HG02840 (cell line): ENCODE data around the gene CCDC122.

Source experiments
- ATAC-seq: cut with Tn5 transposase; IDR thresholded peaks from one replicate; pipeline ENCODE4 v1.9.1; 2021; ENCODE audit warnings: mild to moderate bottlenecking, moderate library complexity, moderate number of reproducible peaks; ENCODE audit not compliant: unreplicated experiment, low FRiP score

Gene CCDC122

DNA sequence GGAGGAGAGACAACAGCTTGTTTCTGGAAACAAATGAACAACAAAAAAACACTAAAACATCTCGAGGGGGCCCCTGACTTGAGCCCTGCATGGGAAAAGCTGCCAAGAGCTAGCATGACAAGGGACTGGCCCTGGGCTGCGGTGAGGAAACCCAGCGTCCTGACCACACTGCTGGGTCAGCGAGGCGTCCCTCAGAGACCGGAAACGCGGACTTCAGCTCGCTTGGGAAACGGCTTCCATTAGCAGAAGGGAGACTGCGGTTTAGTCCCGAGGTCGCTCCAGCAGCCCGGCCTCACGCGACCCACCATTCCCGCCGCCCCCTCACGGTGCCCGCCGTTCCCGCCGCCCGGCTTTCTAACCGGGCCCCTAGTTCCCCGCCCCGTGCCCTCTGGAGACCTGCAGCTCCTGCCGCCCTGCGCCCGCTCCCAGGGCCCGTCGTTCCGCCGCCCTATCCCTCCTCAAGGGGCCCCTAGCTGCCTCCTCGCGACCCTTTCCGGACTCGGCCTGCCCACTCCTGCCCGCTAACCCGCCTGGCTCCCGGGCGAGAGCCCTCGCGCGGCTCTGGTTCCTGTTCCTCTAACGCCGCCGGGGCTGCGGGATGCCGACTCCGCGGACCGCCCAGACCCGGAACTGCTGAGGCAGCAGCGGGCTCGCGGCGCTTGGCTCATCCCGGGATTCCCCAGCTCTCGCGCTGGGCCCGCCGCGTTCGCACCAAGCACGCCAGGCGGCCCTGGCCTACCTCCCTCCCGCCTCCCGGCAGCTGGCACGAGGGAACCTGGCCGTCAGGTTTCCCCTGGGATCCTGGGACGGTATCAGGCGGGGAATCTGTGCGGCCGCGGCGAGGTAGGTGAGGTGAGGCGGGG is at the start of gene CCDC122:
TSS of gene CCDC122 (minus strand) at position 849 of the 863 bp plus-strand sequence. CDS start 10,364 bp downstream, outside the sequence.
- ATAC-seq, result peak; percentile 76

DNA sequence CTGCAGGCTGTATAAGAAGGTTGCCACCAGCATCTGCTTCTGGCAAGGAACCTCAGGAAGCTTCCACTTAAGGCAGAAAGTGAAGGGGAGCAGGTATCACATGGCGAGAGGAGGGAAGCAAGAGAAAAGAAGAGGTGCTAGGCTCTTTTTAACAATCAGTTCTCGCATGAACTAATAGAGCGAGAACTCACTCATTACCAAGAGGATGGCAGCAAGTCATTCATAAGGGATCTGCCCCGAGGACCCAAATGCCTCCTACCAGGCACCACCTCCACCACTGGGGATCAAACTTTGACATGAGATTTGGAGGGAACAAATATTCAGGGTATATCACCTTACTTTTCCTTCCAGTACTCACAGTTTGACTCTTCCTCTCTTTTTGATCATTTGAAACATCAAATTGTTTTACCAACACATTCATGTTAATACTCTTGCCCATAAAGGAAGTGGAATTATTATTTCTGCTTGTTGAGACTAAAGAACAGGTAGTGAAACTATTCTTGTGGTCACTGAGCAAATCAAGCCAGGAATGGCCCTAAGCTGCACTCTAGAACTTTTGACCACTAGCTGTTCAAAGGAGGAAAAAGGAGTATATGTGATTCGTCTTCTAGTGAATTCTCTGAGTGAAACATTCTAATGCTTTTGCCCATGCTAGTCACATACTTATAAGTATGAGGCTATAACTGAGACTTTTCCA is 45.2 kb upstream of the CCDC122 start:
- ATAC-seq, result peak; percentile 74

DNA sequence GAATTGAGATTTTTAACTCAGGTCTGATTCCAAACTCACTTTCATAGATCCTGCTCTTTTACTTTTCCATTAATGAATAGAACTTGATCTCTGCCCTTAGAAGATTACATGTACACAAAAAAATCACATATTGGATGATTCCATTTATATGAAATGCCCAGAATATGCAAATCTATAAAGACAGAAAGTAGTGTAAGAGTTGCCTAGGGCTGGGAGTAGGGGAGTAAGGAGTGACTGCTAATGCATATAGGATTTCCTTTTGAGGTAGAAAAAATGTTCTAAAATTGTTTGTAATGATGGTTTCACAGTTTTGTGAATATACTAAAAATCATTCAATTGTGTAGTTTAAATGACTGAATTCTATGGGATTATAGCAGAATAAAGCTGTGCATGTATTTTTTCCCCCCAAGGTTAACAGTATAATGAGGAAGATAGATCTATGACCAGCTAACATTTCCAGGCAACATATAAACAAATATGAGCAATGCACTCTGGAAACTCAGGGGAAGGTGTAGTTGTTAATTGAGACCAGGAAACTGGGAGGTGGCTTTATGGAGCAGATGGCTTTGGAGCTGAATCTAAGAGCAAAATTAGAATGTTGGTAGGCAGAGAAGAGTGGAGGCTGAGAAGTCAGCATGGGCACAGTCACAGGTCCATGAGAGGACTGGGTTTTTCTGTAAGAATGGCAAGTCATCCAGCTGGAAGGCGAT is 41.6 kb upstream of the CCDC122 start:
- ATAC-seq, result no peak

DNA sequence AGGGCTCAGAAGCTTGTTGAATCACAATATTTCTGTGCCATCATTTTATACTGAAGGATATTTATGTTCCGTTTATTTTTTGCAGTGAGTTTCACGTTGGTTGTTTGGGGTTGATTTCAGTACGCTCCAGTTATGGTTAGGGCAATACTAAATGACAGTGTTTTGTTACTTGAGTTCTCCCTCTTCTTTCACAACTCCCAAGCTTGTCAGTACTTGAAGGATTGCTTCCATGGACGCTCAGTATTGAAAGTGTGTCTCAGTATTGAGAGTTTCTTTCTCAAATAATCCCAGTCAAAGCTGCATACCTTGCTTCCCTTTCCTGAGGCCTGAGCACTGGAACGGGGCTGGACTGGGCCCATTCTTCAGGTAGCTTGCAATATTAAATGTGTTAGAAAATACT is 39.1 kb upstream of the CCDC122 start:
- ATAC-seq, result no peak

DNA sequence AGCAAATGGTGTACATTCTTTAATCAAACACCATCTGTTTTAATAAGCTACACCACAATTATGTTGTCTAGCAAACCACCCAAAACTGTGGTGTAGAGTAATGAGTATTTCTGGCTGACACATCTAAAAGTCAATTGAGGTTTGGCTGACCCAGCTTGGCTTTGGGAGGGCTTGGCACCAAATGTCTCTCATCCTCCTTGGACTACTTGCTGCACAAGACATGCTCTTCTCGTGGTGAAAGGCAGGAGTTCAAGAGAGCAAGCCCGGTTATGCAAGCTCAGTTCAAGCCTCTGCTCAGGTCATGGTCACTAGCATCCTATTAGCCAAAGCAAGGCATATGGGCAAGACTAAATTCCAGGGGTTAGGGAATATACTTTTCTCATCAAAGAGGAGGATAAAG is 37.3 kb upstream of the CCDC122 start:
- no peak for ATAC-seq

DNA sequence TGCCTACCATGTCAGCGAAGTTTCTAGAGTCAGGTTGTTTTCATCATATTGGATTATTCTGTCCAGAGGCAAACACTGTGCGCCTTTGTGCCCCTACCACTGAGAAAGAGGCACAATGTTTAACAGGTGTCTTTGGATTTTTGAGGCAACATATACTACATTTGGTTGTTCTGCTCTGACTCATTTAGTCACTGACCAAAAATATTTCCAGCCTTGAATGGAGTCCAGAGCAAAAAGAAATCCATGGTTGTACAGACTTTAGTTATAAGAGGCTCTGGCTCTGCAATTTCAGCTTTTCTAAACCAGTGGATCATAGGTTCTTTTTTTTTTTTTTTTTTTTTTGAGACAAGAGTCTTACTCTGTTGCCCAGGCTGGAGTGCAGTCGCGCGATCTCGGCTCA is 35.9 kb upstream of the CCDC122 start:
- ATAC-seq, result no peak

DNA sequence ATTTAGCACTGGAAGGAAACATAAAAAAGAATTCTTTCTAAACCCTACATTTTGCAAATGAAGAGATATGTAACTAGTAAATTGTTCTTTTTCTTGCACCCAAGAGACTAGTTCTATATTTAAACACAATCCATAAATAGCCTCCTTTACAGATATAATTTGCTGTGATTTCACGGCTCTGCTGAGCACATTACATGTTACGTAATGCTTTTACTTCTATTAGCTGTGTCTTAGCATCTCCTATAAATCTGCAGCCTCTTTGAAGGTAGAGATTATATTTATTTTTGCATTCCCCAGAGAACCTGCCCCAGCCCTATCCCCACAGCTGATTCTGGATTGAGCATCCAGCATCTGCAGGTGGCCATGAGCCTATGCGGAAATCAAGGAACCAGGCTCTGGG is 32.3 kb upstream of the CCDC122 start:
- ATAC-seq, result no peak

DNA sequence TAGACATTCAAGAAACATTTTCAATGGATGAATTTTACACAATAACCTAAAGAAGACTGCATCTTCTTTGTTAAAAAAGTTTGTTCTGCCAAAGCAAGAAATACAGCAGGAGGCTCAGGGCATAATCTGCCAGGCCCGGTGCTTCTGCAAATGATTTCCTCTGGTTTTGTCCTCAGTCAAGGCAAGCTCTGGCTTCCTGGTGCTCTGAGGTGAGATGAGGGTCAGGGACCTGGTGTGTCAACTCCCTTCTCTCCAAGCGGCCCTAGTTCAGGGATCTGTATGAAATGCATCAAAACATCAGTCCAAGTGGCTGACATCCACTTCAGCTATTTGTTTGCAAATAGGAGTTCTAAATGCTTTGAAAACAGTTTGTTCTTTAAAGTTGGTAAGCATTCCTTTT is 31.7 kb upstream of the CCDC122 start:
- ATAC-seq, result no peak

DNA sequence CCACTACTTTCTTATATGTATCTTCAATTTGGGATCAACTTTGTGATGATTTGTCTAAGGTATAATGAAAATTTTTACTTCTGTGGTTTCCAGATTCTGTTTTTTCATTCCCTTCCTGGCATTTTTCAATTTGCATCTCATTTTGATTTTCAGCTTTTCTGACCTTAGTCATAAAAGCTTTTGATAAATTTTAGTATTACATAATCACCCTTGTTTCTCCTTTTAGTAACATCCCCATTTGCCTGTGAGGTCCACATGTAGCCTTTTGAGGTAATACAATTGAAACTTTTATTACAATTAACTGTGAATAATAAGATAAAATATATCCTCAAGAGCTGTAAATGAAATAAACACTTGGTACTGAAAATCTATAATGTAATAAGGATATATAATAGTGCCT is 31.3 kb upstream of the CCDC122 start:
- ATAC-seq, result no peak

DNA sequence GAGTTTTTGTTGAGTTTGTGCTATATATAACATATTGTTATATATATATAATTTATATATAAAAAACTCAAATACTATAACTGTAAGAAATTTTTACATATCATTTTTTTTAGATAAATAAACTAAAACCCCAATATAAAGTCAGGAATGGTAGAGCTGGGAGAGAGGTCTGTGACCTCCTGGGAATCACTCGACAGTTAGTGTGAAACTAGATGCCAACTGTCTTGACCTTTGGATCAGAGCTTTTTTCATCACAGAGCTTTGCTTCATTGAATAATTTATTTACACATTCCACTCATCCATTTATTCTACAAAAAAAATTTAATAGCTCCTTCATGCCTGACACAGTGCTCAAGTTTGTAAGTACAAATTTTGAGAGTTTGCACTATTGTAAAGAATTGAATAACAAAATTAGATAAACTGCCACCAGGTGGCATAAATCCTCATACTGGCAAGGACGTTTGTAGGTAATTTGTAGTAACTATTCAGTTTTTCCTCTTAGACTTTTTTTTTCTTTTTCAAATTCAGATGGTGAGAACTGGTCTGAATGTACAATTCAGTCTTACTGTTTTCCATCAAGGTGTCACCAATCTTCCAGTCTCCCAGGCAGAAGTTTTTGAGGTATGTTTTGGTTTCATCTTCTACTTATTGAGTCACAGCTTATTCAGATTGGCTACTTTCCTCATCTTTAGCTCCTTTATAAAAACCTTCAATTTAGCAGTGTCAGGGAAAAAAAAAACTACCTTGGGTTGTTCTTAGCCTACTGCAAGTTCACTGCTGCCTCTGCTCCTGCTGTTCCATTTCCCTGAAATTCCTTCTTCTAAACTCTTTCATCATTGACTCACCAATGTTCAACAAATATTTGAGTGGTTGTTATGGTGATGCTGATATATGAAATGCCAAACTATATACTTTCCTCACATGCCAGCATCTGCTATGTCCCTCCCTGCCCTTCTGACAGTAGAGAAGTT is 28.9 kb upstream of the CCDC122 start:
- ATAC-seq, result no peak

DNA sequence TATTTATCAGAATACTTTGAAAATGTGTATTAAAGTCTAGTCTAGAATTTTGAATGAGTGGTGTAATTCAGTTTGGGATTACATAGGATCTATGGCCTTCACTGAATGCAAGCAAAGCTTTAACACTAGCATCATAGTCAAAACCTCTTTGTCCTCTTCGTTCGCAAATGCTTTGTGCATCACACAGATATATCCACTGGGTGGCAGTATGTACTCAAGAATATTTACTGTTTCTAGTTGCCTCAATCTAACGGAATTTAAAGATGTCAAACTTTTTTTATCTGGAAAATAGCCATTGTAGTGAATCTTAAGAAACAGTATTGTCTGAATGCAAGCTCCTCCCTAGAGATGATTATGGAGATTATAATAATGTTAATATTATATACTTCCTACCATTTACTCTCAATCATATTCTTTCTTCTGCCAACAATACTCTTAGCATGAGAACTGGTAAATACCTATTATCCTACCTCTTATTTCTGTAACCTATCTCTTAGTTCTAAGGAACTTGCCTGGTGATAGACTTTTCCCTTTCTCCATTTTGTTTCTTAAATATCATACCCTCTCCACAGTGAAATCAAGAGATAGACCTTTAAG is 26.0 kb upstream of the CCDC122 start:
- ATAC-seq, result no peak

DNA sequence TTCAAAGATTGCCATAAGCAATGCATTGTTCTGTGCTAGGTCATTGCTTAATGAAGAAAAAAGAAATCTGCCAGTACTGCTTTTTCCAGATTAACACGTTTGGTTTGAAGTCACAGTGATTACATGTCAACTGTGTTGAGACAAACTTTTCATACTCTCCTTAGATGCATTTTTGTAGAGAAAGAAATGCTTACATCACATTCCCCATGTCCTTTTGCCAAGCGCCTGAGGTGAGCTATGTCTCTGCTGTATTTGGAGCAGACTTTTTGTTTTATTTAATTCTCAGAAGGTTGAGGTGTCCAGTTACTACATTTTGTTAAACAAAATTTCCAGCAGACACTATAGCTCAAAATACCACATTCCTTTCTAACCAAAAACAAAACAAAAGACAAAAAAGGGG is 16.4 kb upstream of the CCDC122 start:
- ATAC-seq, result no peak

DNA sequence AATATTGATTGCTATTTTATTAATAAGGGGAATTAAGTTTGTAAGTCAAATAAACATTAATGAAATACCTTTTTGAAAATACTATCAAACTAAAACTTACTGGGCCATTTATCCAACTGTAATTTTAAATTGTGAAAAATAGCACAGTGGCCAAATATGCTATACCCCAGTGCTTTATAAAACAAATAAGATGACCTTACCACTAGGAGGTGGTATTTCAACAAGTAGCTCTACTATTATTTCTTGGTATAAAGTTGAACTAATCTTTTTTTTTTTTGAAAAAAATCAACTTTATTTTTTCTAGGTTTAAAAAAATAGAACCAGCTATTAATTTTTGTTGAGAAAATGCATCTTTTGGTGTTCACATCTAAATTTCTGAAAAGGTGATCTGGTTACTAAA is 14.9 kb upstream of the CCDC122 start:
- ATAC-seq, result no peak

DNA sequence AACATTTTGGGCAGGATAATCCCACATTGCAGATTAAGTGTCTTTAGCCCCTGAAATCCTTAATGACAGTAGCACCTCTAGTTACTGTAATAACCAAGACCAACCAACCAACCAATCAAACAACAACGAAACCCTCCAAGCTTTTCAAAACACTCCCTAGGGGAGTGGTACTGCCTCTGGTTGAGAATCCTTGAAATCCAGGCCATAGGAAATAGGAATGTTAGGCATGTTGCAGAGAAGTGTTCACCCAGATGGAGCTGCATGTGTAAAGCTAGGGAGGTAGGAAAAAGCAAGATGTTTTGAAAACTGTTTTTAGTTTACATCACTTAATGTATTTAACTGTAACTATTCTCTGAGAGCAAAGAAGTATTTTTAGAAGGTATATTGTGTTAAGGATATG is 4.7 kb upstream of the CCDC122 start:
- ATAC-seq, result no peak

DNA sequence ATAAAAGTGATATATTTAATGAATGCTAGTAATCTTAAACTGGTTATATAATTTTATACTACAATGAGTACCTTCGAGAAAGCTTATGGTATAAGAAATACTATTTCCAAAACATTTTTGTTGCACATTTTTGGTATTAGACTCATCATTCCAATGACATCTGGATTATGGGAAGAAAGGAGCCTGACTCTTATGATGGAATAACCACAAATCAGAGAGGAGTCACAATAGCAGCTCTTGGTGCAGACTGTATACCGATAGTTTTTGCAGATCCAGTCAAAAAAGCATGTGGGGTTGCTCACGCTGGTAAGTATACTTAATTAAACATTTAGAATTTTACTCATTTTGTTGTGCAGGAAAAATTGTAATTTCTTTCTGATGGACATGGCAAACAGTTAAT is 4.1 kb upstream of the CCDC122 start:
- ATAC-seq, result no peak

DNA sequence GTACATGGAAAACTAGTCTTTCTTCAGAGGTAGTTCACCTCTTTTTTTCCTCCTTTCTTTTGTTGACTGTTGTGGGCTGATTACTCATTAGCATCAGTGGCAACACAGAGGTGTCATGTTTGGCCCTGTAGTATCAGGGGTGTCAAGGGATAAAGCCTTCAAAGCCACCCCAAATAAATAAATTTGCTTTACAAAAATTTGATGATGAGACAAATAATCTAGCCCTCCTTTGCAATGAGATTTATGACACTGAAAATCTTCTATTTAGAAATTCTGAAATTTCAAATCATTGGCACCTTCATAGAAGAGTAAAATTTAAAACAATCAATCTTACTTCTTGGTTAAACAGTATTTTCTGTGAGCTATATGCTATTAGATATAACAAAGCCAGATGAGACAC is 2.0 kb upstream of the CCDC122 start:
- ATAC-seq, result no peak

DNA sequence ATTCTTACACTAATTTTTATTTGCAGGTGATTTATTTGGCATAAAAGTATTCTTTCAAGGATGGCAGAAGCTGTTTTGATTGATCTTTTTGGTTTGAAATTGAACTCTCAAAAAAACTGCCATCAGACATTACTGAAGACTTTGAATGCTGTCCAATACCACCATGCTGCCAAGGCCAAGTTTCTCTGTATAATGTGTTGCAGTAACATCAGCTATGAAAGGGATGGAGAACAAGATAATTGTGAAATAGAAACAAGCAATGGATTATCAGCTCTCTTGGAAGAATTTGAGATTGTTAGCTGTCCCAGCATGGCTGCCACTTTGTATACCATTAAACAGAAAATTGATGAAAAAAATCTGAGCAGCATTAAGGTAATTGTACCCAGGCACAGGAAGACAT is 1.4 kb upstream of the CCDC122 start:
- ATAC-seq, result no peak

DNA sequence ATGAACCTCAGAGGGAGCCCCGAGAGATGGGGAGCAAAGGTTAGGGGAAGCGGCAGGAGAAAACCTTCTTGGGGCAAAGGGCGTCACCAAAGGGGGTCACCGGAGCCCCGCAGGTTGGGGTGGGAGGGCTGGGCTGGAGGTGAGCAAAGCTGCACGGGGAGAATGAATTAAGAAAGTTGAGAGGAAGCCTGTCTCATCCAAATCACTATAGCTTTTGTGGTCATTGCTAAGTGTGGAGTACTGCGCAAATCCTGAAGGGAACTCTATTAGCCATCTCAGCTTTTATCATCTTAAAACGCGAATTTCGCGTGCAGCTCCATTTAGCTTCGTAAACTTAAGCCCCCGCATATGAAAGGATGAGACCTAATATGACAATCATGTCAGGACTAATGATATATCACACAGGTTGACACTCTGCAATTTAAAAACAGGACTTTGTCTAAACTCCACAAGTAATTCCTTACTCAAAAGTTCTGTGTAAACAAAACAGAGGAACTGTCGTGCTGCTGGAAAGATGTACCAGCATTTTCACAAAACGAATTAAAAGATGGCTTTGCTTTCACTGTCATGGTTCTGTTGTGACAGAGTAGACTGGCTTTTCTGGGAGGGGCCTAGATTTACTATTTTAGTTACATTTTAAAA is 795 bp upstream of the CCDC122 start:
- no peak for ATAC-seq

DNA sequence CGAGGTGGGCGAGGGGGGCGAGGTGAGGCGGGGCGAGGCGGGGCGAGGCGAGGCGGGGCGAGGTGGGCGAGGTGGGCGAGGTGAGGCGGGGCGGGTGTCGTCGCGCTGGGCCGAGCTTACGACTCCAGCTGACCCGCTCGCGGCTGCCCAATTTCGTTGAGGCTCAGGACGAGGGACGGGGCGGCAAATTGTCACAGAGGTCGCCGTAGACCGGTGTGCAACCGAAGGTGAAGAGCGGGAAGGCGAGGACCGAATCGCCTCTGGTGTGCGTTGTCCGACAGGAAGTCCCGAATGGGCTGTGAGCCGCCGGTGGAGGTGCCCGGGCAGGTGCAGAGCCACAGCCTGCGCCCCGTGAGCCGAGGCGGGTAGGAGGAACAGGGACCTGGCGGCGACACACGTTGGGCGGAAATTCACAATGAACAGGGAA is 228 bp upstream of the CCDC122 start, which contains the start of gene LACC1:
TSS of gene LACC1 (plus strand) at position 150 of the 427 bp plus-strand sequence. CDS start 1,082 bp downstream, outside the sequence.
- ATAC-seq, result peak; percentile 27
